ENCODE results near the gene WTIP. TPM values are rescaled to one million over a fixed set of nuclear protein-coding genes. Genes with fewer than 3 reads are reported as not detected.
A peak's percentile ranks its signal among the peaks of the same experiment; 100 is the strongest.

WTIP gene
- total RNA-seq, 1 donor from 2014 or later: 23.5 TPM

DNA sequence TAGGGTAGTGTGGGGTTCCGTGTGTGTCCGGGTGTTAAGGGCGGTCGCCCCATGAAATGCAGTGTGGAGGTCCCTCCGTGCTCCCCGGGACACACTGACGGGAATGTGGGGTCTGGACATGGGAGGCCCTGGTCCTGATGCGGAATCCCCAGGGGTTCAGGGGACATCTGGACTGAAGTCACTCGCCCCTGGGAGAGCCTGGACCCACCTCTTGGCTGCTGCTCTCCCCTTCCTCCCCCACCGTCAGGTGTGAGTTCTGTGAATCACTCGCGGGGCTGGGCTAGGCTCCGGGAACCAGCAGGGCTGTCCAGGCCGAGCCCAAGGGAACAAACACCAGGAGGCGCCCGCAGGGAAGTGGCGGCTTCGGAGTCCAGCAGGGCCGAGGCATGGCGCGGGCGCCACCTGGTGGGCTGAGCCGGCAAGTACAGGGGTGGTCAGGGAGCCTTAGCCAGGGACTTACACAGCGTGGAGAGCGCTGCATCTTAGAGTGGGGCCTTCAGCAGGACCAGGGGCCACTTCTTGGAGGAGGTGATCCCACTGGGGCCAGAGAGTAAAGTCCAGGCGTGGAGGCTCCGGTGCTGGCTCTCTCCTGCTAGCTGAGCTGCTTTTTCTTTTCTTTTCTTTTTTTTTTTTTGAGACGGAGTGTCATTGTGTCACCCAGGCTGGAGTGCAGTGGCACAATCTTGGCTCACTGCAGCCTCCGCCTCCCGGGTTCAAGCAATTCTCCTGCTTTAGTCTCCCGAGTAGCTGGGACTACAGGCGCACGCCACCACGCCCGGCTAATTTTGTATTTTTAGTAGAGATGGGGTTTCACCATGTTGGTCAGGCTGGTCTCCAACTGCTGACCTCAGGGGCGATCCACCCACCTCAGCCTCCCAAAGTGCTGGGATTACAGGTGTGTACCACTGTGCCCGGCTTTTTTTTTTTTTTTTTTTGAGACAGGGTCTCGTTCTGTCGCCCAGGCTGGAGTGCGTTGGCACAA is 20.1 kb downstream of the WTIP start:
- Histone ChIP-seq H3K27ac (no peak overlapping the region), H3K27me3 (ENCODE audit: low read depth) (peaks cover 5% of the 10 kb centered on the region), H3K4me3 (no peak overlapping the region), H3K9me3 (no peaks in the 10 kb centered on the region), H3K4me1 (peaks cover 8% of the 10 kb centered on the region), H3K36me3 (peaks cover 22% of the 10 kb centered on the region)
- TF ChIP-seq, protein P1, sequence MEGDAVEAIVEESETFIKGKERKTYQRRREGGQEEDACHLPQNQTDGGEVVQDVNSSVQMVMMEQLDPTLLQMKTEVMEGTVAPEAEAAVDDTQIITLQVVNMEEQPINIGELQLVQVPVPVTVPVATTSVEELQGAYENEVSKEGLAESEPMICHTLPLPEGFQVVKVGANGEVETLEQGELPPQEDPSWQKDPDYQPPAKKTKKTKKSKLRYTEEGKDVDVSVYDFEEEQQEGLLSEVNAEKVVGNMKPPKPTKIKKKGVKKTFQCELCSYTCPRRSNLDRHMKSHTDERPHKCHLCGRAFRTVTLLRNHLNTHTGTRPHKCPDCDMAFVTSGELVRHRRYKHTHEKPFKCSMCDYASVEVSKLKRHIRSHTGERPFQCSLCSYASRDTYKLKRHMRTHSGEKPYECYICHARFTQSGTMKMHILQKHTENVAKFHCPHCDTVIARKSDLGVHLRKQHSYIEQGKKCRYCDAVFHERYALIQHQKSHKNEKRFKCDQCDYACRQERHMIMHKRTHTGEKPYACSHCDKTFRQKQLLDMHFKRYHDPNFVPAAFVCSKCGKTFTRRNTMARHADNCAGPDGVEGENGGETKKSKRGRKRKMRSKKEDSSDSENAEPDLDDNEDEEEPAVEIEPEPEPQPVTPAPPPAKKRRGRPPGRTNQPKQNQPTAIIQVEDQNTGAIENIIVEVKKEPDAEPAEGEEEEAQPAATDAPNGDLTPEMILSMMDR (IDR thresholded peaks at IDR 0.05): peak; percentile 99
- ATAC-seq (peak; percentile 93 to 97), DNase-seq (peak; percentile 94)
- intact Hi-C loops (cut with DNase I): no loop called here

DNA sequence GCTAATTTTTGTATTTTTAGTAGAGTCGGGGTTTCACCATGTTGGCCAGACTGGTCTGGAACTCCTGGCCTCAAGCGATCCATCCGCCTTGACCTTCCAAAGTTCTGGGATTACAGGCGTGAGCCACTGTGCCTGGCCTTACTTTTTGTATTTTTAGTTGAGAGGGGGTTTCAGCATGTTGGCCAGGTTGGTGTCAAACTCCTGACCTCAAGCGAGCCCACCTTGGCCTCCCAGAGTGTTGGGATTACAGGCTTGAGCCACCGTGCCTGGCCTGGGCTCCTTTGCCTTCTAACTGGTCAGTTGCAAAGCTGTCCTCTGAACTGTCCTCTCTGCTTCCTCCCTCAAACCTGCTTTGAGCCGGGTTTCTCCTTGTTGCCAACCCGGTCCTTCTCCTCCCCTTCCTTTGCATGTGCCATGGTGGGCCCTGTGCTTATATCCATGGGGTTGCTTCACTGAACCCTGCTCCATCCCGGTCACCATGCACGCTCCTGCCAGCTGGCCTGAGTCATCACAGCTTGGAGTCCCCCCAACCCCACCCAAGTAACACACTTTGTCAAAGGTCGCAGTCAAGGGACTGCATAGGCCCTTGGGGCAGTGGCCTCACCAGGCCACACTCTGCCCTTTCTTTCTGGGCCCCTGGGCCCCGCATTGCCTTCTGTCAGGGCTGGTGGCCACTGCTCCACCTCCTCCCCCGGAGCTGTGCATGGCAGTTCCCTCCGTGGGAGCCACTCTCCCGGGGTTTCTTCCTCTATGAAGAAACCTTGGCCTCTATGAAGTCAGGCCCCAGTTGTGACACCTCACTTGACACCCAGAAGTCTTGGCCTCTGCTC is 21.2 kb downstream of the WTIP start:
- no peak for DNase-seq
- H3K4me3 ChIP-seq: no peak overlapping the region
- peaks cover 11% of the 10 kb centered on the region for H3K36me3 ChIP-seq
- no peak for ATAC-seq
- H3K4me1 ChIP-seq: peaks cover 8% of the 10 kb centered on the region
- H3K27me3 ChIP-seq (ENCODE audit: low read depth): peaks cover 5% of the 10 kb centered on the region
- intact Hi-C loops (cut with DNase I): no loop called here
- no peaks in the 10 kb centered on the region for H3K9me3 ChIP-seq
- TF ChIP-seq, protein P1 (IDR thresholded peaks at IDR 0.05): no peak
- no peak overlapping the region for H3K27ac ChIP-seq

DNA sequence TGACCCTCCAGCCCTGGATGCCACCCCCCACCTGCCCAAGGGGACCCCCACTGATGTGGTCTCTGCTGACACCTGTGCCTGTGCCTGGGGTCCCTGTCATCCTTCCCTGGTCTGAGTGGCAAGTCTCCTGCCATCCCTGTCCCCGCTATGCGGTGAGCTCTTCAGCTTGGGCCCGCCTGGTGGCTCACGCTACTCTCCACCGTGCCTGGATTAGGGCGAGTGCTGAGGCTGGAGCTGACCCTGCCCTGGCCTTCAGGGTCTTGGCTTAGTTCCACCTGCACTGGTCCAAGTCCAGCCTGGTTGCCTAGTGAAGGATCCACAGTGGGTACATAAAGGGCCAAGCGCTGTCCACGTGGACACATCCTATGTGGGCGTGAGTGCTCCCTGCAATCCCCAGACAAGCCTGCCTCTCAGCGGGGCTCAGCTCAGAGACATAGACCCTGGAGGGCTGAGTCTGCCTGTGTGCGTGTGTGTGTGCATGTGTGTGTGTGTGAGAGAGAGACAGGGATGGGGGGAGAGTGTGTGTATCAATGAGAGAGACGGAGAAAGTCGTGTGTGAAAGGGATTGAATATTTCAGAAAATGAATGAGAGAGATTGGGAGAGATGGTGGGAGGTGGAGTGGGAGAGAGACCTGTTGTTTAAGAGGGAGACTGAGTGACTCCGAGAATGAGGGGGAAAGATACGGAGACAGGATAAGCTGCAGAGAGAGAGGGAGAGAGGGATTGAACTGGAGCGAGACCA is 22.1 kb downstream of the WTIP start:
- H3K27ac ChIP-seq: no peak overlapping the region
- H3K4me1 ChIP-seq: peaks cover 8% of the 10 kb centered on the region
- no peak overlapping the region for H3K4me3 ChIP-seq
- DNase-seq (no peak), ATAC-seq (no peak)
- intact Hi-C loops (cut with DNase I): no loop called here
- H3K27me3 ChIP-seq (ENCODE audit: low read depth): peaks cover 5% of the 10 kb centered on the region
- no peaks in the 10 kb centered on the region for H3K9me3 ChIP-seq
- TF ChIP-seq, protein P1 (IDR thresholded peaks at IDR 0.05): no peak
- H3K36me3 ChIP-seq: peaks cover 4% of the 10 kb centered on the region

DNA sequence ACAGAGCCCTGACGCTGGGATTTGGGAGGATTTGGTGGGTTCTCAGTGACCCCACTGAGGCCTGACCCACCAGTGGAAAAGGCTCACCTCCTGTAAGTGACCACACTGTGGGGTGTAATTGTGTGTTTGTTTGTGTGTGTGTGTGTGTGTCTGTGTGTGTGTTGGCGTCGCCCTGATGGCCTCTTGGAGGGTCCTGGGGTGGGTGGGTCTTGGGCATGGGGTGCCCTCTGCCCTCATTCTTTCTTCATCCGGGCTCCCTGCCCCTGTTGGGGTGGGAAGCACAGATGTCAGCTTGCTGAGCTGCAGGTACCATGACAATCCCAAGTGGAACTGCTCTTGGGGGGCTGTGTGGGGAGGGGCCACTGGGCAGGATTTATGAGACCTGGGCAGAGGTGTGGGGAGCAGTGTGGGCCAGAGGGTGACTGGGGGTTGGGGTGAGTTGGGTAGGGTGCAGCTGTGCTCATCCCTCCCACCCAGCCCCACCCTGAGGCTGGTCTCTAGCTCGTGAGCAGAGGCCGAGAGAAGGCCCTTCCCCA is 22.8 kb downstream of the WTIP start:
- TF ChIP-seq, protein P1 (IDR thresholded peaks at IDR 0.05): no peak
- ATAC-seq: no peak
- Histone ChIP-seq H3K9me3 (no peaks in the 10 kb centered on the region), H3K27ac (no peak overlapping the region), H3K4me1 (peaks cover 8% of the 10 kb centered on the region), H3K4me3 (no peak overlapping the region), H3K27me3 (ENCODE audit: low read depth) (peaks cover 5% of the 10 kb centered on the region), H3K36me3 (no peaks in the 10 kb centered on the region)
- intact Hi-C loops (cut with DNase I): no loop called here
- no peak for DNase-seq

DNA sequence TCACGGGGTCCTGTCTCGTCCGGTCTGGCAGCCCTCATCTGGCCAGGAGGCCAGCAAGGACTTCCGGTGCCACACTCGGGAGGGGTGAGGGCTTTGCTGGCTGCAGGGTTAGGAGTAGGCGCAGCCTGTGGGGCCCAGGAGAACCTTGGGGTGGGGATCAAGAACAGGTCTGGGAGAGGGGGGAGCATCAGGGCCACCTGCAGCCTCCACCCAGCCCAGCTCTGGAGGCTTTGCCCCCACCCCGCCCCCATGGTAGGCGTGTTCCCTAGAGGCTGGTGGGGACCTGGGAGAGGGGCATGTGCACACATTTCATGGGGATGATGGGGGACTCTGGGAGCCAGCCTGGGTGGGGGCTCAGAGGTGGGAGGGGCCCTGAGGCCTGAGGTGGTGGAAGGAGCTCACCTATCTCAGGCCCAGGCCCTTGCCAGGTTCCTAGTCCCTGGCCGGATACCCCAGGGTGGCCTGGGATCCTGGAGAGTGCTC is 23.3 kb downstream of the WTIP start:
- ATAC-seq (no peak), DNase-seq (no peak)

More for the DNA sequence above, 23.3 kb downstream of the WTIP start:
- Histone ChIP-seq H3K4me3 (no peak overlapping the region), H3K36me3 (no peaks in the 10 kb centered on the region), H3K27me3 (ENCODE audit: low read depth) (peaks cover 5% of the 10 kb centered on the region), H3K27ac (no peak overlapping the region), H3K9me3 (no peaks in the 10 kb centered on the region), H3K4me1 (peaks cover 8% of the 10 kb centered on the region)
- intact Hi-C loops (cut with DNase I): no loop called here
- TF ChIP-seq, protein P1 (IDR thresholded peaks at IDR 0.05): no peak
